AG10803 (cell line): ENCODE results near the gene PKDCC.

Experiments
- DNase-seq: peaks from one replicate; pipeline ENCODE4 v3.0.0; 2010; ENCODE audit warnings: low read depth
- H3K4me3 ChIP-seq: 2 replicates; pipeline ENCODE4 v1.5.1; 2011; ENCODE audit warnings: mild to moderate bottlenecking, low read length, control low read depth
- TF ChIP-seq, protein P1 (sequence below): conservative IDR thresholded peaks from 2 replicates; pipeline ENCODE4 v1.5.1; 2011; ENCODE audit warnings: mild to moderate bottlenecking, low read length, control low read depth, inconsistent platforms

PKDCC gene

DNA sequence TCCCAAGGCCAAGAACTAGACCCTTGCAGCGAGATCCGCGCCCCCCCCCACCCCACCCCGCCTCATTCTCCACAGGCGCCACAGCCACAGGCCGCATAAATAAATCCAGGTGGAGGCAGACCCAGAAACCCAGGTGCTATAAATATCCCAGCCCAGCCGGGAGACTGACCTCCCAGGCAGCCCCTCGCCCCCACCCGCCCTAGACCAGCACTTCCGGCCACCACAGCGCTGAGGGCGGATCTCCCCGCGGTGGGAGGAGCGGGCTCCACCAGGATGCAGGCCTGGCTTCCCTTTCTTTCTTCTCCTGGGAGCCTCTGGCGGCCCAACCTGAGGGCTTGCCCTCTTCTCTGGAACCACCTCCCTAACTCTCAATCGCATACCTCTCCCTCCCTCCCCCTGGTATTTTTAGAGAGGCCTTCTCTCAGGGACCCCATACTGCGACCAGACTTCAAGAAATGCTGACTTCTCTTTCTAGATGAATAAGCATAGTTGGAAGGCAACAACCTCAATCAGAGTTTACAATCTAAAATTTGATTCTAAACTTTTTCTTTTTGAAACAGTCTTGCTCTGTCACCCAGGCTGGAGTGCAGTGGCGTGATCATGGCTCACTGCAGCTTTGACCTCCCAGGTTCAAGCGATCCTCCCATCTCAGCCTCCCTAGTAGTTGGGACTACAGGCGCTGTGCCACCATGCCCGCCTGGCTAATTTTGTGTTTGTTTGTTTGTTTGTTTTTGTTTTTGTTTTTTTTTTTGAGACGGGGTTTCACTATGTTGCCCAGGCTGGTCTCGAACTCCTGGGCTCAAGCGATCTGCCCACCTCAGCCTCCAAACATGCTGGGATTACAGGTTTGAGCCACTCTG is 55.0 kb downstream of the PKDCC start:
- peak; percentile 41 for DNase-seq
- no peak overlapping the region for H3K4me3 ChIP-seq
- TF ChIP-seq, protein P1, sequence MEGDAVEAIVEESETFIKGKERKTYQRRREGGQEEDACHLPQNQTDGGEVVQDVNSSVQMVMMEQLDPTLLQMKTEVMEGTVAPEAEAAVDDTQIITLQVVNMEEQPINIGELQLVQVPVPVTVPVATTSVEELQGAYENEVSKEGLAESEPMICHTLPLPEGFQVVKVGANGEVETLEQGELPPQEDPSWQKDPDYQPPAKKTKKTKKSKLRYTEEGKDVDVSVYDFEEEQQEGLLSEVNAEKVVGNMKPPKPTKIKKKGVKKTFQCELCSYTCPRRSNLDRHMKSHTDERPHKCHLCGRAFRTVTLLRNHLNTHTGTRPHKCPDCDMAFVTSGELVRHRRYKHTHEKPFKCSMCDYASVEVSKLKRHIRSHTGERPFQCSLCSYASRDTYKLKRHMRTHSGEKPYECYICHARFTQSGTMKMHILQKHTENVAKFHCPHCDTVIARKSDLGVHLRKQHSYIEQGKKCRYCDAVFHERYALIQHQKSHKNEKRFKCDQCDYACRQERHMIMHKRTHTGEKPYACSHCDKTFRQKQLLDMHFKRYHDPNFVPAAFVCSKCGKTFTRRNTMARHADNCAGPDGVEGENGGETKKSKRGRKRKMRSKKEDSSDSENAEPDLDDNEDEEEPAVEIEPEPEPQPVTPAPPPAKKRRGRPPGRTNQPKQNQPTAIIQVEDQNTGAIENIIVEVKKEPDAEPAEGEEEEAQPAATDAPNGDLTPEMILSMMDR: no peak

DNA sequence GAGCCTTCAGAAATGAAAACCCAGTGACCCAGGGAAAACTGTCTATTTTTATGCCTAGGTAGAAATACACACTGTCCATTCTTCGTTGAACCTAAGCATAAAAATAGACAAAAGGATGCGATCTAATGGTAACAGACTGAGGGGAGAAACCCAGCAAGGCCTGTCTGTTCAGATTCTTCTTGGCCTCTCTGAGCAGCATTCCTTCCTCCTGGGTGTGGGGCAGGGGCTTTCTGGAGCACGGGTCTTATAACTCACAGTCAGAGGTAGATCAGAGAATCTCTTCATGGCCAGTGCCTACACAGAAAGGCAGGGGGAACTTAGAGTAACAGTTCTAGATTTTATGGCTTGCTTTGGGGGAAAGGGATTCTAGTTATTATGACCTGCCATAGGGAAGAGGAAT is 56.0 kb downstream of the PKDCC start:
- TF ChIP-seq, protein P1: no peak
- DNase-seq: no peak
- no peak overlapping the region for H3K4me3 ChIP-seq

DNA sequence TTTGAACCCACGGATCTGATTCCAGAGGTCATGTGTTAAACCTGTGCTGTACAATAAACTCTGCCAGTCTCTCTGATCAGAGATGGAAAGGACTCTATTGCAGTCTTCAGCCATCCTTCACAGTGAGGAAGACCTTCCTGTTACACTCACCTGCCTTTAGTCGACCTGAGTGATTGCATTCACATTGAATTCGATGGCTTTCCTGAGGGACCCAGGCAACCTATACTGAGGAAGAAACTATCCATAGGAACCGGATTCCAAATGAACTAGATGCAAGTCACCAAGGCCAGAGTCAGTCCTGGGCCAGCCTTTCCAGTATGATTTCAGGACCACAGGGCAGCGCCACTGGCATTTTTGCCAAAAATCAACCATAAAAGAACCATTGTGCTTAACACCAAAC is 56.8 kb downstream of the PKDCC start:
- TF ChIP-seq, protein P1: no peak
- DNase-seq: no peak
- H3K4me3 ChIP-seq: no peak overlapping the region

DNA sequence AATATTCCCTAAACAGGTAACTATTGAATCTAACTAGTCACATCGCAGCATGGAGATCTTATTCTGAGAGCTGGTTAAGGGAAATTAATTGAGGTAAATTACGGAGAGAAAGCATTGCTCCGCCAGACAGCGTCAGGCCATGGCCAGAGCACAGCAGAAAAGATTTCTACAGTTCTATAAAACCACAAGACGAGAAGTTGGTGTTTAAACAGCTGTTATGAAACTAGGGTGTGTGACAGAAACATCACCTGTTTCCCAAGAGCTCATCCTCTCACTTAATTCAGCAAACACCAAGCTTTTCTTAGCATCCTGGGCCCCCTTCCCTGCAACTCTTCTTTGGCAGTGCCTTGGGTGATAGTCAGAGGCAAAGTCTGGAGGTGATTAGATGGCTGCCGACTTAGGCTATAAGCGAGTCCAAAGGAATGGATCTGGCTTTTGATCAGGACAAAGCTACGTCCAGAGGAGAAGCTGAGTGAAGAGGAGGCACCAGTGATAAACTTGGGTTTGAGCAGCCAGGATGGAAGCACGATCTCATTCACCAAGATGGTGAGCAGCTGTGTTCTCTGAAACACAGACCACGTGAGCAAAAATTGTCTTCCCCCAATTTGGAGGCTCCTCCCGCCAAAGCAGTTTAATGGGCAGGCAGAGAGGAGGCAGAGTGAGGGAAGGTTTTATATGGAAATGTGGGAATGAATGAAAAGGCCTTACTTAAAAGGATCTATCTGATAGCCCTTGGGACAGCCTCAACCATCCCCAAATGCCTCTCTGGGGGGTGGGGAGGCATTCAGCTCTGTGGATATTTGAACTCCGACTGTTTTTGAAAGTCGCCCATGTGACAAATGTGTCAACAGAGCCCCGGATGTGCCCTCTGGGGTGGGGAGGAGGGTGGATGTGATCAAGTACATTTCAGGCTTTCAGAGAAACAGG is 57.8 kb downstream of the PKDCC start:
- no peak overlapping the region for H3K4me3 ChIP-seq
- peak; percentile 24 for DNase-seq
- TF ChIP-seq, protein P1: no peak

DNA sequence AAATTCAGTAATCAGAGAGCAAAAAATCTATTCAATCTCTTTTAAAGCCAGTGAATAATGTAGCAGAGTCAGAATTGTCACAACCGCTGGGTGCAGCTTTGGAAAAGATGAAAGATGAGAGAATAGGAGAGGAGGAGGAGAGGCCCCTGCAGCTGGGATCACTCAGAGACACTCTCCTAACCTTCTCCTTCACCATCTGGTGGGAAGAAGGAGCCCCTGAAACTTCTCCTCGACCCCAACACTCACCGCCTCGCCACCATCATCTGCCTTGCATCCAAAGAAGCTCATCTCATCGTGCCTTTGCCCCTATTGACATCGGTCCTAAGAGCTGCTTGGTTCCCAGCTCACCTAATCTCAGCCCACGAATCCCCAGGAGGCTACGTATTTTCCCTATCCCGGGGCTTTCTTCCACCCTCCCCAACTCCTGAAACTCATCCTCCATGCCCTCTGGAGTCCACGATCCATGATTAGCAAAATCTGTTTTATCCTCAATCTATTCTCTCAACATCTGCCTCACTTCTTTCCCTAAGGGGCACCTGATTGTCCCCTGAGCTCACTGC is 58.5 kb downstream of the PKDCC start:
- no peak overlapping the region for H3K4me3 ChIP-seq
- no peak for DNase-seq
- TF ChIP-seq, protein P1: no peak

DNA sequence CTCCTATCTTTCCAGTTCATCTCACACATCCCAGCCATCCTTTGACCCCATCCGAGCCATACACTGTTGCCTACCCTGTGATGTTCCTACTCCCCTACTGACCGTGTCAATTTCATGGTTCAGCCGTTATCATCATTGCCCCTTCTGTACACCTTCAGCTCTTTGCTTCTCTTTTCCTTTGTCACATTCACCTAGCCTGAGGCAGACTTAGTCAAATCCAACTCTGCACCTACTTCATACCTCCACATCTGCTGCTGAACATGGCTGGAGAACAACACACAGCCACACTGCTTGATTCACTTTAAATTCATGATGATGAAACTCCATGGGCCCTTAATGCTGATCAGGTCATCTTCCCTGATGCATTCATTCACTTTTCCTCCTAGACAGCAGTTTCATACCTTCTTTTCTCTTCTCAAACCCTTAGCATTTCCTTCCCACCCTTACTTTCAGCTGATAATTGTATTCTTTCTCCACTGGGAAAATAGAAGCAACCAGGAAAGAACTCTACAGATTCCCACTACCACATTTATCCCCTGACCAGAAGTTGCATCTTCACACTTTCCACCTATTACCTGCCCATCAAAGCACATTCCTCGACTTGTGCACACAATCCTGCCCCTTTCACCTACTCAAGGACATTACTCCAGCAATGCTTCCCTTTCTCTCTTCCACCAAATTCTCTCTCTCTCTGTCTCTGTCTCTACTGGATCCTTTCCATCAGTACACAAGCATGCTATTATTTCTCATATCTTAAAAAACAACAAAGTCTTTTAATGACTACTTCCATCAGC is 59.6 kb downstream of the PKDCC start:
- no peak overlapping the region for H3K4me3 ChIP-seq
- DNase-seq: no peak
- TF ChIP-seq, protein P1: no peak
